Stimulated activated CD8-positive, alpha-beta memory T cell treated with anti-CD3 and anti-CD28 coated beads, Interleukin-7, amount 100 ng/mL, for 1 hour (primary cell): ENCODE results near the gene SLC66A3.

Experiments used
- DNase-seq, 2 donors: peaks; one replicate each; pipeline ENCODE4 v3.0.0-alpha.2; 2020; ENCODE audit warnings: low read depth in 2 of 2

Gene SLC66A3

DNA sequence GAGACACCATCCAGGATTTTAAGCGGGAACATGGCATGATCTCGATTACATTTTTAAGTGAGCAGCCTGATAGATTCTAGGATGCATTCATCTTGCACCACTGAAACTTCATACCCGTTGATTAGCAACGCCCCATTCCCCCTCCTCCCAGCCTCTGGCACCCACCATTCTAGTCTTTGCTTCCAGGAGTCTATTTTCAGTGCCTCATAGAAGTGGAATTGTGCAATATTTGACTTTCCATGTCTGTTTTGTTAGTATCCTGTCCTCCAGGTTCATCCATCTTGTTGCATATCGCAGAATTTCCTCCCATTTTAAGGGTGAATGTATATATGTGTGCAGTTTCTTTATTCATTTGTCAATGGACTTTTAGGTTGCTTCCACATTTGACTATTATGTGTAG lies 20.9 kb upstream of the SLC66A3 start:
- DNase-seq: no peak

DNA sequence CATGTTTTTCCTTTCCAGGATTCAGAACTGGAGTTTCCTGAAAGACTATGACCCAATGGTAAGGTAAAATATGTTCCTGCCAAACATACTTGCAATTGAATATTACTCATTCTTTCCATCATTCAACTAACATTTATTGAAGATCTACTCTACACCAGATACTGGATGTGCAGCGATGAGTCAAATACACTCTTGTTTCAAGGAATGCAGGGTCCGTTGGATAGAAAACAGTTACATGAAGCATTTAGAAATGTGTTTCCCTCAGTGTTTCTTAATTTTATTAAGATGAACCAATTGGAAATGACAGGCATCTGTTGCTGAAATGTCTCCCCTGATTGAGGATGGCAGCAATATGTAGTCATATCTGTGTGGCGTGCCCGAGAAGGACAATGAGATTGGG lies 14.8 kb upstream of the SLC66A3 start:
- DNase-seq: no peak

DNA sequence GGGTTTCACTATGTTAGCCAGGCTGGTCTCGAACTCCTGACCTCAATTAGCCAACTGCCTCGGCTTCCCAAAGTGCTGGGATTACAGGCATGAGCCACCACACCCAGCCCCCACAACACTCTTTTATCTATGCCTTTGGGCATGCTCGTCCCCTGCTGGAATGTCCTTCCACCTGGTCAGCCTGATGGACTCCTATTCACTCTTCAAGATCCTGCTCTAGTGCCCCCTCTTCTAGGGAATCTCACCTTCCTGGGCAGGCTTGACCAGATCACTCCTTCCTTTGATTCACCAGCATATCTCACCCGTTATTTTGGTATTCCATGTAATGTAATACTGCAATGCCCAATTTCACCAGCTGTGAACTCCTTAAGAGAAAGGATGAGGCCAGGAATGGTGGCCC lies 13.9 kb upstream of the SLC66A3 start:
- DNase-seq: no peak

DNA sequence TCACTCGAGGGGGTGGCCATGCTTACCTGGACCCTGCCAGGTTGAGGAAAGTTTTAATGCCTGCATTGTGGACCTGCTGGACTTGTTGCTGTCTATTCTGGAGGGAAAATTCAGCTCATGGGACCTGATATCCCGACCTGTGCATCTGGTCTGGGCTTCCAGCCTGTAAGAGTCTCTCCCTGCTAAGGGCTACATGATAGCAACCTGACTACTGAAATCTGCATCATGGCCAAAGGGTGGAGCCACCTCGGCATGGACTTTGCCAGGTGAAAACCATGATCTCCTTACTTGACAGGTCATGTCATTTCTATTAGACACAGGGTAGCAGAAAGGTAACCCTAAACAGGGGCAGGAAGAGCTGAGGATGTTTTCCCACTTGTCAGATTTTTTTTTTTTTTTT lies 12.9 kb upstream of the SLC66A3 start:
- DNase-seq: no peak

- DNase-seq: no peak
Measured at GRCh38 chr2:11142987-11143386, 12.3 kb upstream of the SLC66A3 start.

GRCh38 chr2:11144077-11144737 lies 11.1 kb upstream of the SLC66A3 start:
- DNase-seq: no peak

DNA sequence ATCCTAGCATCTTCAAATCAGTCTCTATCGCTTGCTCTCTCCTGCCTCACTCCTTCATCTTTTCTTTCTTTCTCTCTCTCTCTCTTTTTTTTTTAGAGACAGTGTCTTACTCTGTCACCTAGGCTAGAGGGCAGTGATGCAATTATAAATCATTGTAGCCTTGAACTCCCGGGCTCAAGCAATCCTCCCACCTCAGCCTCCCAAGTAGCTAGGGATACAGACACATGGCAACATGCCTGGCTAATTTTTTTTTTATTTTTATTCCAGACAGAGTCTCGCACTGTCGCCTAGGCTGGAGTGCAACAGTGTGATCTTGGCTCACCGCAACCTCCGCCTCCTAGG lies 10.6 kb upstream of the SLC66A3 start:
- no peak for DNase-seq

DNA sequence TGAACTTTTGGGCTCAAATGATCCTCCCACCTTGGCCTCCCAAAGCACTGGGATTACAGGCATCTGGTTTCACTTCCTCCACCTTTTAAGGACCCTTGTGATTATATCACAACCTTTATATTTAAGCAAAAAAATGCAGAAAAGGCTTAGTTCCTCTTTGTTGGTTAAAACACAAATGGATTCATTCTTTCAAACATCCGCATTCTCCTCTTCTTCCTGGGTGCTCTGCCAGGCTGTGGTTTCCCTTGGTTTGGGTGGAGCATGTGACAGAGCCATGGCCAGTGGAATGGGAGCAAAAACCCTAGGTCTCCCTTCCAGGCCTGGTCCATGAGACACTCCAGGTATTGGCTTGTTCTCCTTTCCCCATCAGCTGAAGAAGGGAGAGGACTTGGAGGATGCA lies 9.9 kb upstream of the SLC66A3 start:
- DNase-seq: no peak

GRCh38 chr2:11146076-11146475 lies 9.2 kb upstream of the SLC66A3 start:
- DNase-seq: no peak

GRCh38 chr2:11147263-11147662 lies 8.0 kb upstream of the SLC66A3 start:
- no peak for DNase-seq

GRCh38 chr2:11152591-11152990 lies 2.7 kb upstream of the SLC66A3 start:
- DNase-seq: no peak

DNA sequence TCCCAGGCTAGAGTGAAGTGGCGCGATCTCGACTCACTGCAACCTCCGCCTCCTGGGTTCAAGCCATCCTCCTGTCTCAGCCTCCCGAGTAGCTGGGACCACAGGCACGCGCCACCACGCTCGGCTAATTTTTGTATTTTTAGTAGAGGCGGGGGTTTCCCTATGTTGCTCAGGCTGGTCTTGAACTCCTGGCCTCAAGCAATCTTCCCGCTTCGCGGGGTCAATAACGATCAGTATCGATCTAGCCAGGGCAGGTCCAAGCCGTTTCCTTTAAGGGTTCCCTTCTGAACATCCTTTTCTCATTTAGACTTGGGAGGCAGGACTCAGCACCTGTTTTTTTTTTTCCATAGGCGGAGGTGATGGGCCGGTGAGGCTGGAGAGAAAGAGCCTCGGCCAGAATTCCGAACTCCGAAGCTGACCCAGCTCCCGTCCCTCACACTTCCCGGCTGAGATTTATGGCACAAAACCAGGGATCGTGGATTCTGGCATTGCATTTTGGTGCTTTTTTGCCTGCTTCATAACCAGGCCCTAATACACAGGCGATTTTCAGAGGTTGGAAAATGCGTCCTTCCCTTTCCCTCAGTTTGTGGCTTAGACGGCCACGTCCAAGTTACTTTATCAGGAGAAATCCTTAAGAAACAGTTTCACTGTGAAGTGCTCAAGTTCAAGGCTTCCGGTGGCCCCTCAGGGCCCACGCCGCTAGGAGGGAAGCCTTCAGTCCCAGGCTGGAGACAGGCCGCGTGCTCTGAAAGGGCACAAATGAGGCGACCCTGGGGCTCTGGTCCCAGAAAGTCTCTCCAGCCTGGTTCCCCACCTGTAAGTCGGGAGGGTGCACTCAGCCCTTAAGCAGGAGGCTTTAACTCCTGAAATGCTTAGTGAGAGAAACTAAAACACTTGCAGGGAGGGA lies 998 bp upstream of the SLC66A3 start:
- DNase-seq: no peak

- peak; percentile 95 to 97 for DNase-seq
Measured at GRCh38 chr2:11154923-11155380, 315 bp upstream of the SLC66A3 start.

- DNase-seq: no peak
Measured at GRCh38 chr2:11156396-11157075, 1.3 kb downstream of the SLC66A3 start.

DNA sequence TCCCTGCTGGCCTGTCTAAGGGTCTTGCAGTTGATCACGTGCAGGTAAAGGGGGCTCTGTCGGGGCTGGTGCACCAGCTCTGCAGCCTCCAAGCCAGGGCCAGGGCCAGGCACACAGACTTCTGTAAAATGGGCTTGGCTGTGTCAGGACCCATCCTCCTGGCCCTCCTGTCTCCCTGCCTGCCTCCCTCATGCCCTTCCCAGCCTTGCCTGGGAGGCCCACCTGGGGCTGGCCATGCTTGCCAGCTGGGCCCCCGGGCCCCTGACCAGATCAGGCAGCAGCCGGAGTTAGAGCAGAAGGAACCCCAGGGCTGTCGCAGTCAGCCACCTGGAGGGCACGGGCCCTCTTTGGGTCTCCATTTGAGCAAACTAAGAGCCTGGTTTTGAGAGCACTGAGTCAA lies 2.0 kb downstream of the SLC66A3 start:
- no peak for DNase-seq

GRCh38 chr2:11157731-11158130 lies 2.5 kb downstream of the SLC66A3 start:
- DNase-seq: no peak

DNA sequence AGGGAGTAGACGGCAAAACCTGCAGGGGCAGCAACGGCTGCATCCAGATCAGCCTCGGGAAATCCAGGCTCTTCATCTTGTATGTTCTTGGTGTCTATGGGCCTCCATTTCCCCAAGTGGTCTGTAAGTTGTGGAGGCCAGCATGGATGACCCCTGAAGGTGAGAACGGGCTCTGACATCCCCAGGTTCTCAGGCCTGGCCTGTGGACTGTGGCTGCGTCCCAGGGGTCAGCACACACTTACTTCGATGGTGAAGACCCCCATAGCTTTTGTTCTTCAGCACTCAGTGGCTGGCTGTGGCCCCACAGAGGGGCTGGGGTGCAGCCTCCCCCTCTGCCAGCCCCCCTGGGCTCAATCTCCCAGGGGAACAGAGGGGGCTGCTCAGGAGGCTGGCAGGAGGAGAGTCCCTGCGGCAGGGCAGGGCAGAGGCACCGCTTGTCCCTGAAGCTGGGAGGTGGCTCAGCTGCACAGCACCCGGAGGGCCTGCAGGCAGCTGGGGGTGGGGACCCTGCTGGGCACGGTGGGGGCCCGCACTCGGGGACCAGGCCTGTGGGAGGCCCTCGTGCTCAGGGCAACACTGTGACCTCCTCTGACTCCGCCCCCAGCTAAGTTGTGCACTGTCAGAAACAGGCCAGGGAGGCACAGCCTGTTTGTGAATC lies 3.8 kb downstream of the SLC66A3 start:
- DNase-seq: no peak

- DNase-seq: no peak
Measured at GRCh38 chr2:11159574-11160170, 4.4 kb downstream of the SLC66A3 start.

- DNase-seq: no peak
Measured at GRCh38 chr2:11160256-11160655, 5.0 kb downstream of the SLC66A3 start.

GRCh38 chr2:11160731-11161455 lies 5.6 kb downstream of the SLC66A3 start:
- no peak for DNase-seq

DNA sequence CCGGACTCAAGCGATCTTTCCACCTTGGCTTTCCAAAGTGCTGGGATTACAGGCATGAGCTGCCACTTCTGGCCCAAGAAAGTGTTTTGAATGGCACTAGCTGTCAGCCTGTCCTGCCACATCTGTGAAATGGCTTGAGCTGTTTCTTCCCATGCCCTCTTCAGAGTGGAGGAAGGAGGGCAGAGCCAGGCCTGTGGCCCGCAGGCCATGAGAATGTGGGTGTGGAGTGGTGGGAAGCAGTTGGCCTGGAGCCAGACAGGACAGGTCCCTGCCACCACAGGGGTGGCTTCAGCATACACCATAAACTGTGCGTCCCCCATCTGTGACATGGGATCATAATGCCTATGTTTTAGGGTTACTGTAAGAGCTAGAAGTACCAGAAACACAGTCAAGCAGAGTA lies 6.5 kb downstream of the SLC66A3 start:
- DNase-seq: no peak
